ENCODE data around the gene RETREG3.

GRCh38 chr17:42541041-42541833 lies 67.9 kb downstream of the RETREG3 start:
- TF ChIP-seq CTCF (IDR thresholded peaks at IDR 0.05; ENCODE audit: poor library complexity) (no peak), EZH2 (IDR thresholded peaks at IDR 0.05; ENCODE audit: borderline replicate concordance) (no peak)

All from hepatocyte (in vitro differentiated cells).